Measurements from ENCODE around the gene KRT77.

DNA sequence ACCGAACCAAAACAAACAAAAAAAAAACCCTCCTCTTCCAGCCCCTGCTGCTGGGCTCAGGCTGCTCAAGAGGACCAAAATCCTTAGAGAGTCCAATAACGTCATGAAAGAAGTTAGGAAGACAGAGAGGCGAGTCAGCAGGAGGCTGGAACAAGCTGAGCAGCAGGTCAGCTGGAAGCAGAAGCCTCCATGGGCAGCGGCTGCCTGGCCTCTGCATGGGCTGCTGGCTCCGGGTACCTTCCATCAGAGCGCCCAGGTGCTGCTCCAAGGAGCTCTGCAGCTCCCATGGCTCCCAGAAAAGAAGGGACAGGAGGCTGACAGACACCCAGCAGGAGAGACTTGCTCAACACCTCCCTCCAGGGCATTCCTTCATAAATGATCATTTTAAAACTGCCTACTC lies 48.1 kb downstream of the KRT77 start:
- TF ChIP-seq, protein P1, sequence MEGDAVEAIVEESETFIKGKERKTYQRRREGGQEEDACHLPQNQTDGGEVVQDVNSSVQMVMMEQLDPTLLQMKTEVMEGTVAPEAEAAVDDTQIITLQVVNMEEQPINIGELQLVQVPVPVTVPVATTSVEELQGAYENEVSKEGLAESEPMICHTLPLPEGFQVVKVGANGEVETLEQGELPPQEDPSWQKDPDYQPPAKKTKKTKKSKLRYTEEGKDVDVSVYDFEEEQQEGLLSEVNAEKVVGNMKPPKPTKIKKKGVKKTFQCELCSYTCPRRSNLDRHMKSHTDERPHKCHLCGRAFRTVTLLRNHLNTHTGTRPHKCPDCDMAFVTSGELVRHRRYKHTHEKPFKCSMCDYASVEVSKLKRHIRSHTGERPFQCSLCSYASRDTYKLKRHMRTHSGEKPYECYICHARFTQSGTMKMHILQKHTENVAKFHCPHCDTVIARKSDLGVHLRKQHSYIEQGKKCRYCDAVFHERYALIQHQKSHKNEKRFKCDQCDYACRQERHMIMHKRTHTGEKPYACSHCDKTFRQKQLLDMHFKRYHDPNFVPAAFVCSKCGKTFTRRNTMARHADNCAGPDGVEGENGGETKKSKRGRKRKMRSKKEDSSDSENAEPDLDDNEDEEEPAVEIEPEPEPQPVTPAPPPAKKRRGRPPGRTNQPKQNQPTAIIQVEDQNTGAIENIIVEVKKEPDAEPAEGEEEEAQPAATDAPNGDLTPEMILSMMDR (IDR thresholded peaks at IDR 0.05) = no peak
- no peak for TF ChIP-seq POLR2A (IDR thresholded peaks at IDR 0.05)
